ENCODE measurements around the gene CSHL1.
"Not testable (repeated sequence)": the region's sequence is repeated elsewhere in the genome, so short reads cannot be mapped to it uniquely, and the experiment has no call there.

The CSHL1 gene

GRCh38 chr17:63939884-63940283 is 28.8 kb upstream of the CSHL1 start:
- DNase-seq (ENCODE audit: low spot score) = no peak

GRCh38 chr17:63939401-63939800 is 28.3 kb upstream of the CSHL1 start:
- DNase-seq (ENCODE audit: low spot score) = no peak

GRCh38 chr17:63937920-63938319 is 26.9 kb upstream of the CSHL1 start:
- no peak for DNase-seq (ENCODE audit: low spot score)

GRCh38 chr17:63937319-63937718 is 26.3 kb upstream of the CSHL1 start:
- no peak for DNase-seq (ENCODE audit: low spot score)

GRCh38 chr17:63934183-63935112 is 23.4 kb upstream of the CSHL1 start:
- DNase-seq (ENCODE audit: low spot score) = no peak

GRCh38 chr17:63933598-63933997 is 22.5 kb upstream of the CSHL1 start:
- DNase-seq (ENCODE audit: low spot score) = no peak

GRCh38 chr17:63932721-63933120 is 21.7 kb upstream of the CSHL1 start:
- no peak for DNase-seq (ENCODE audit: low spot score)

GRCh38 chr17:63931981-63932561 is 21.0 kb upstream of the CSHL1 start, which contains the start of gene CD79B:
Gene CD79B, minus strand, starts transcription at chr17:63932331. Its CDS starts 70 bp downstream, at chr17:63932261.
- DNase-seq (ENCODE audit: low spot score) = no peak

GRCh38 chr17:63930951-63931575 is 20.0 kb upstream of the CSHL1 start:
- no peak for DNase-seq (ENCODE audit: low spot score)

- no peak for DNase-seq (ENCODE audit: low spot score)
These were observed 19.1 kb upstream of the CSHL1 start for GRCh38 chr17:63929860-63930766.

GRCh38 chr17:63928966-63929695 is 18.1 kb upstream of the CSHL1 start:
- no peak for DNase-seq (ENCODE audit: low spot score)

GRCh38 chr17:63928172-63928666 is 17.2 kb upstream of the CSHL1 start:
- no peak for DNase-seq (ENCODE audit: low spot score)

- peak; percentile 11 for DNase-seq (ENCODE audit: low spot score)
These were observed 16.6 kb upstream of the CSHL1 start for GRCh38 chr17:63927464-63928171.

GRCh38 chr17:63926164-63926563 is 15.1 kb upstream of the CSHL1 start:
- no peak for DNase-seq (ENCODE audit: low spot score)

GRCh38 chr17:63925615-63926014 is 14.6 kb upstream of the CSHL1 start:
- no peak for DNase-seq (ENCODE audit: low spot score)

GRCh38 chr17:63922402-63922801 is 11.3 kb upstream of the CSHL1 start:
- DNase-seq (ENCODE audit: low spot score) = not testable (repeated sequence)

- DNase-seq (ENCODE audit: low spot score) = not testable (repeated sequence)
These were observed 9.7 kb upstream of the CSHL1 start for GRCh38 chr17:63920779-63921178.

GRCh38 chr17:63920050-63920449 is 9.0 kb upstream of the CSHL1 start:
- DNase-seq (ENCODE audit: low spot score) = not testable (repeated sequence)

- DNase-seq (ENCODE audit: low spot score) = peak; percentile 73
These were observed 8.3 kb upstream of the CSHL1 start for GRCh38 chr17:63919311-63919723.

- DNase-seq (ENCODE audit: low spot score) = not testable (repeated sequence)
These were observed 7.8 kb upstream of the CSHL1 start, which contains the start of gene GH1 for GRCh38 chr17:63918789-63919305. Gene GH1, minus strand, starts transcription at chr17:63918839. Its CDS starts 63 bp downstream, at chr17:63918776.
